ENCODE data around the gene VIL1.

VIL1 gene

GRCh38 chr2:218406949-218407618, 11.8 kb upstream of the VIL1 start:
- no peak for TF ChIP-seq CEBPB (IDR thresholded peaks at IDR 0.05)
- no peak for TF ChIP-seq REST (IDR thresholded peaks at IDR 0.05; ENCODE audit: low read depth)
- peak; percentile 51 for TF ChIP-seq MAX (IDR thresholded peaks at IDR 0.05)
- peak; percentile 50 for TF ChIP-seq NFIC (IDR thresholded peaks at IDR 0.05)

- TF ChIP-seq FOXM1 (IDR thresholded peaks at IDR 0.05; ENCODE audit: borderline replicate concordance, low read depth) (no peak), RAD21 (IDR thresholded peaks at IDR 0.05; ENCODE audit: low read depth) (no peak), CREB1 (IDR thresholded peaks at IDR 0.05; ENCODE audit: low read depth) (no peak), TCF12 (IDR thresholded peaks at IDR 0.05; ENCODE audit: low read depth) (no peak), CEBPB (IDR thresholded peaks at IDR 0.05) (no peak), REST (IDR thresholded peaks at IDR 0.05; ENCODE audit: low read depth) (no peak), EGR1 (IDR thresholded peaks at IDR 0.05) (no peak), ZBTB7A (IDR thresholded peaks at IDR 0.05; ENCODE audit: low read depth) (no peak), USF1 (IDR thresholded peaks at IDR 0.05) (no peak), YY1 (IDR thresholded peaks at IDR 0.05; ENCODE audit: low read depth) (no peak)
Observed at GRCh38 chr2:218407717-218408116, 11.2 kb upstream of the VIL1 start.

- no peak for TF ChIP-seq YY1 (IDR thresholded peaks at IDR 0.05; ENCODE audit: low read depth)
Observed at GRCh38 chr2:218418321-218418716, 604 bp upstream of the VIL1 start.

GRCh38 chr2:218419630-218420216, 800 bp downstream of the VIL1 start:
- TF ChIP-seq TCF12 (IDR thresholded peaks at IDR 0.05; ENCODE audit: low read depth) (no peak), TEAD4 (IDR thresholded peaks at IDR 0.05) (no peak)

- TF ChIP-seq NFIC (IDR thresholded peaks at IDR 0.05), result no peak
- no peak for TF ChIP-seq FOXM1 (IDR thresholded peaks at IDR 0.05; ENCODE audit: borderline replicate concordance, low read depth)
- no peak for TF ChIP-seq EGR1 (IDR thresholded peaks at IDR 0.05)
- TF ChIP-seq TAF1 (IDR thresholded peaks at IDR 0.05; ENCODE audit: low read depth), result no peak
- no peak for TF ChIP-seq ZBTB7A (IDR thresholded peaks at IDR 0.05; ENCODE audit: low read depth)
- no peak for TF ChIP-seq TEAD4 (IDR thresholded peaks at IDR 0.05)
Observed at GRCh38 chr2:218421027-218421426, 2.1 kb downstream of the VIL1 start.

- TF ChIP-seq CREB1 (IDR thresholded peaks at IDR 0.05; ENCODE audit: low read depth) (no peak), CEBPB (IDR thresholded peaks at IDR 0.05) (no peak), NFIC (IDR thresholded peaks at IDR 0.05) (no peak), TCF12 (IDR thresholded peaks at IDR 0.05; ENCODE audit: low read depth) (no peak), YY1 (IDR thresholded peaks at IDR 0.05; ENCODE audit: low read depth) (no peak), FOXM1 (IDR thresholded peaks at IDR 0.05; ENCODE audit: borderline replicate concordance, low read depth) (no peak), TEAD4 (IDR thresholded peaks at IDR 0.05) (no peak)
Observed at GRCh38 chr2:218422403-218423086, 3.6 kb downstream of the VIL1 start.

GRCh38 chr2:218423584-218423983, 4.7 kb downstream of the VIL1 start:
- TF ChIP-seq CEBPB (IDR thresholded peaks at IDR 0.05) (no peak), MAX (IDR thresholded peaks at IDR 0.05) (no peak), NFIC (IDR thresholded peaks at IDR 0.05) (no peak), YY1 (IDR thresholded peaks at IDR 0.05; ENCODE audit: low read depth) (no peak), TEAD4 (IDR thresholded peaks at IDR 0.05) (no peak), EGR1 (IDR thresholded peaks at IDR 0.05) (no peak), CREB1 (IDR thresholded peaks at IDR 0.05; ENCODE audit: low read depth) (no peak), RAD21 (IDR thresholded peaks at IDR 0.05; ENCODE audit: low read depth) (no peak), EP300 (IDR thresholded peaks at IDR 0.05; ENCODE audit: borderline replicate concordance) (no peak), FOXM1 (IDR thresholded peaks at IDR 0.05; ENCODE audit: borderline replicate concordance, low read depth) (no peak), ZBTB7A (IDR thresholded peaks at IDR 0.05; ENCODE audit: low read depth) (no peak)

Data from Ishikawa (cell line).